H1 (cell line): ENCODE data around the gene CACNA2D3.

Source experiments
- CREB1 ChIP-seq: IDR thresholded peaks from 2 replicates; pipeline ENCODE4 v1.6.1; 2012; ENCODE audit warnings: inconsistent platforms
- RBBP5 ChIP-seq: IDR thresholded peaks from 2 replicates; pipeline ENCODE4 v1.7.1; 2012; ENCODE audit warnings: low read depth, mild to moderate bottlenecking, inconsistent platforms, low read length, moderate library complexity, borderline replicate concordance
- SIN3A ChIP-seq, 2 experiments: IDR thresholded peaks in 1 of 2; conservative IDR thresholded peaks in 1 of 2; 2 replicates each; pipeline ENCODE4 v1.6.1; 2011 to 2012; ENCODE audit warnings: low read length in 2 of 2, improper control_type of control experiment in 1 of 2, low read depth in 1 of 2, mild to moderate bottlenecking in 1 of 2
- TF ChIP-seq, protein P1 (sequence below), 3 experiments: IDR thresholded peaks; 1 replicate in 2 of 3; 2 replicates in 1 of 3; pipeline versions ENCODE4 v1.5.1 to v1.6.1; 2011; ENCODE audit warnings: low read length in 3 of 3, mild to moderate bottlenecking in 3 of 3, inconsistent platforms in 2 of 3, low read depth in 1 of 3, moderate library complexity in 1 of 3; ENCODE audit not compliant: insufficient read depth in 1 of 3; ENCODE audit errors: control extremely low read depth in 1 of 3
- TF ChIP-seq, protein P2 (sequence below): IDR thresholded peaks from 2 replicates; pipeline ENCODE4 v1.6.1; 2012; ENCODE audit warnings: inconsistent platforms
- TF ChIP-seq, protein P3 (sequence below): fragments of 300-600 bp; sonication (generic); IDR thresholded peaks from 2 replicates; pipeline ENCODE4 v1.7.1; 2012; ENCODE audit warnings: low read length, moderate library complexity, mild to moderate bottlenecking, inconsistent platforms; ENCODE audit not compliant: insufficient replicate concordance

DNA sequence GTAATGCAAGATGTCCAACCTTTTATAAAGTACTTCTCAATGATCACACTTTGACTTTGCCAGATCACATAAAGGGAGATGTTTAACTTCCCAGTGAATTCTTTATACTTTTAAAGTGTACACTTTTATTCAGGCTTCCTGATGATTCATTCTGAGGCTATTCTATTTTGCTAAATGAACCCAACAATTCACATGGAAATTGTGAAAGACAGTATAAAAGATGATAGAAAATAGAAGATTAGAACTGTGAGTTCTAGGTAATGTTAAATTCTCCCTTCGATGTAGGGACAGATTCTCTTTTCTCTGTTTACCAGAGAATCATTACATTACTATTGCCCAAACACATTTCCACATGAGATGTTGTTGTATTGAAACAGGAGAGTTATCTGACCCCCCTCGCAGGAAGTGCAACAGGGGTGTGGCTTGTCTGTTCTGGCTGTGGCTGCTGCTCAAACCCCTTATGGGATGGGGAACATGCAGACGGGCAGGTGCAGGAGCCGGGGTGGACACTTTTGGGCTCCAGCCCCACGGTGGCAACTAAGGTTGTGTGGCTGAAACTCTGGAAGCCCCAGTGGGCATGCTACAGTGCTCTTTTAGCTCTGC lies 936.8 kb downstream of the CACNA2D3 start:
- TF ChIP-seq, protein P1, sequence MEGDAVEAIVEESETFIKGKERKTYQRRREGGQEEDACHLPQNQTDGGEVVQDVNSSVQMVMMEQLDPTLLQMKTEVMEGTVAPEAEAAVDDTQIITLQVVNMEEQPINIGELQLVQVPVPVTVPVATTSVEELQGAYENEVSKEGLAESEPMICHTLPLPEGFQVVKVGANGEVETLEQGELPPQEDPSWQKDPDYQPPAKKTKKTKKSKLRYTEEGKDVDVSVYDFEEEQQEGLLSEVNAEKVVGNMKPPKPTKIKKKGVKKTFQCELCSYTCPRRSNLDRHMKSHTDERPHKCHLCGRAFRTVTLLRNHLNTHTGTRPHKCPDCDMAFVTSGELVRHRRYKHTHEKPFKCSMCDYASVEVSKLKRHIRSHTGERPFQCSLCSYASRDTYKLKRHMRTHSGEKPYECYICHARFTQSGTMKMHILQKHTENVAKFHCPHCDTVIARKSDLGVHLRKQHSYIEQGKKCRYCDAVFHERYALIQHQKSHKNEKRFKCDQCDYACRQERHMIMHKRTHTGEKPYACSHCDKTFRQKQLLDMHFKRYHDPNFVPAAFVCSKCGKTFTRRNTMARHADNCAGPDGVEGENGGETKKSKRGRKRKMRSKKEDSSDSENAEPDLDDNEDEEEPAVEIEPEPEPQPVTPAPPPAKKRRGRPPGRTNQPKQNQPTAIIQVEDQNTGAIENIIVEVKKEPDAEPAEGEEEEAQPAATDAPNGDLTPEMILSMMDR (IDR thresholded peaks at IDR 0.05; ENCODE audit: control extremely low read depth in 1 of 3, insufficient read depth in 1 of 3, low read depth in 1 of 3, low read length in 3 of 3) = no peak
- TF ChIP-seq, protein P2, sequence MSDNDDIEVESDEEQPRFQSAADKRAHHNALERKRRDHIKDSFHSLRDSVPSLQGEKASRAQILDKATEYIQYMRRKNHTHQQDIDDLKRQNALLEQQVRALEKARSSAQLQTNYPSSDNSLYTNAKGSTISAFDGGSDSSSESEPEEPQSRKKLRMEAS = no peak
- TF ChIP-seq RBBP5 (no peak), CREB1 (no peak), SIN3A (conservative IDR thresholded peaks at IDR 0.05 in 1 of 2, IDR thresholded peaks at IDR 0.05 in 1 of 2; ENCODE audit: low read depth in 1 of 2, low read length in 2 of 2) (no peak)
- TF ChIP-seq, protein P3, sequence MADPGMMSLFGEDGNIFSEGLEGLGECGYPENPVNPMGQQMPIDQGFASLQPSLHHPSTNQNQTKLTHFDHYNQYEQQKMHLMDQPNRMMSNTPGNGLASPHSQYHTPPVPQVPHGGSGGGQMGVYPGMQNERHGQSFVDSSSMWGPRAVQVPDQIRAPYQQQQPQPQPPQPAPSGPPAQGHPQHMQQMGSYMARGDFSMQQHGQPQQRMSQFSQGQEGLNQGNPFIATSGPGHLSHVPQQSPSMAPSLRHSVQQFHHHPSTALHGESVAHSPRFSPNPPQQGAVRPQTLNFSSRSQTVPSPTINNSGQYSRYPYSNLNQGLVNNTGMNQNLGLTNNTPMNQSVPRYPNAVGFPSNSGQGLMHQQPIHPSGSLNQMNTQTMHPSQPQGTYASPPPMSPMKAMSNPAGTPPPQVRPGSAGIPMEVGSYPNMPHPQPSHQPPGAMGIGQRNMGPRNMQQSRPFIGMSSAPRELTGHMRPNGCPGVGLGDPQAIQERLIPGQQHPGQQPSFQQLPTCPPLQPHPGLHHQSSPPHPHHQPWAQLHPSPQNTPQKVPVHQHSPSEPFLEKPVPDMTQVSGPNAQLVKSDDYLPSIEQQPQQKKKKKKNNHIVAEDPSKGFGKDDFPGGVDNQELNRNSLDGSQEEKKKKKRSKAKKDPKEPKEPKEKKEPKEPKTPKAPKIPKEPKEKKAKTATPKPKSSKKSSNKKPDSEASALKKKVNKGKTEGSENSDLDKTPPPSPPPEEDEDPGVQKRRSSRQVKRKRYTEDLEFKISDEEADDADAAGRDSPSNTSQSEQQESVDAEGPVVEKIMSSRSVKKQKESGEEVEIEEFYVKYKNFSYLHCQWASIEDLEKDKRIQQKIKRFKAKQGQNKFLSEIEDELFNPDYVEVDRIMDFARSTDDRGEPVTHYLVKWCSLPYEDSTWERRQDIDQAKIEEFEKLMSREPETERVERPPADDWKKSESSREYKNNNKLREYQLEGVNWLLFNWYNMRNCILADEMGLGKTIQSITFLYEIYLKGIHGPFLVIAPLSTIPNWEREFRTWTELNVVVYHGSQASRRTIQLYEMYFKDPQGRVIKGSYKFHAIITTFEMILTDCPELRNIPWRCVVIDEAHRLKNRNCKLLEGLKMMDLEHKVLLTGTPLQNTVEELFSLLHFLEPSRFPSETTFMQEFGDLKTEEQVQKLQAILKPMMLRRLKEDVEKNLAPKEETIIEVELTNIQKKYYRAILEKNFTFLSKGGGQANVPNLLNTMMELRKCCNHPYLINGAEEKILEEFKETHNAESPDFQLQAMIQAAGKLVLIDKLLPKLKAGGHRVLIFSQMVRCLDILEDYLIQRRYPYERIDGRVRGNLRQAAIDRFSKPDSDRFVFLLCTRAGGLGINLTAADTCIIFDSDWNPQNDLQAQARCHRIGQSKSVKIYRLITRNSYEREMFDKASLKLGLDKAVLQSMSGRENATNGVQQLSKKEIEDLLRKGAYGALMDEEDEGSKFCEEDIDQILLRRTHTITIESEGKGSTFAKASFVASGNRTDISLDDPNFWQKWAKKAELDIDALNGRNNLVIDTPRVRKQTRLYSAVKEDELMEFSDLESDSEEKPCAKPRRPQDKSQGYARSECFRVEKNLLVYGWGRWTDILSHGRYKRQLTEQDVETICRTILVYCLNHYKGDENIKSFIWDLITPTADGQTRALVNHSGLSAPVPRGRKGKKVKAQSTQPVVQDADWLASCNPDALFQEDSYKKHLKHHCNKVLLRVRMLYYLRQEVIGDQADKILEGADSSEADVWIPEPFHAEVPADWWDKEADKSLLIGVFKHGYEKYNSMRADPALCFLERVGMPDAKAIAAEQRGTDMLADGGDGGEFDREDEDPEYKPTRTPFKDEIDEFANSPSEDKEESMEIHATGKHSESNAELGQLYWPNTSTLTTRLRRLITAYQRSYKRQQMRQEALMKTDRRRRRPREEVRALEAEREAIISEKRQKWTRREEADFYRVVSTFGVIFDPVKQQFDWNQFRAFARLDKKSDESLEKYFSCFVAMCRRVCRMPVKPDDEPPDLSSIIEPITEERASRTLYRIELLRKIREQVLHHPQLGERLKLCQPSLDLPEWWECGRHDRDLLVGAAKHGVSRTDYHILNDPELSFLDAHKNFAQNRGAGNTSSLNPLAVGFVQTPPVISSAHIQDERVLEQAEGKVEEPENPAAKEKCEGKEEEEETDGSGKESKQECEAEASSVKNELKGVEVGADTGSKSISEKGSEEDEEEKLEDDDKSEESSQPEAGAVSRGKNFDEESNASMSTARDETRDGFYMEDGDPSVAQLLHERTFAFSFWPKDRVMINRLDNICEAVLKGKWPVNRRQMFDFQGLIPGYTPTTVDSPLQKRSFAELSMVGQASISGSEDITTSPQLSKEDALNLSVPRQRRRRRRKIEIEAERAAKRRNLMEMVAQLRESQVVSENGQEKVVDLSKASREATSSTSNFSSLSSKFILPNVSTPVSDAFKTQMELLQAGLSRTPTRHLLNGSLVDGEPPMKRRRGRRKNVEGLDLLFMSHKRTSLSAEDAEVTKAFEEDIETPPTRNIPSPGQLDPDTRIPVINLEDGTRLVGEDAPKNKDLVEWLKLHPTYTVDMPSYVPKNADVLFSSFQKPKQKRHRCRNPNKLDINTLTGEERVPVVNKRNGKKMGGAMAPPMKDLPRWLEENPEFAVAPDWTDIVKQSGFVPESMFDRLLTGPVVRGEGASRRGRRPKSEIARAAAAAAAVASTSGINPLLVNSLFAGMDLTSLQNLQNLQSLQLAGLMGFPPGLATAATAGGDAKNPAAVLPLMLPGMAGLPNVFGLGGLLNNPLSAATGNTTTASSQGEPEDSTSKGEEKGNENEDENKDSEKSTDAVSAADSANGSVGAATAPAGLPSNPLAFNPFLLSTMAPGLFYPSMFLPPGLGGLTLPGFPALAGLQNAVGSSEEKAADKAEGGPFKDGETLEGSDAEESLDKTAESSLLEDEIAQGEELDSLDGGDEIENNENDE = no peak
